Natural killer cell (primary cell): ENCODE data around the gene PMF1. TPM values are rescaled to one million over a fixed set of nuclear protein-coding genes. Genes with fewer than 3 reads are reported as not detected.

Experiments used
- ATAC-seq, 3 donors: fragments of 150-1000 bp in 2 of 3; fragments of 200-7000 bp in 1 of 3; cut with Tn5 transposase; 1 replicate in 1 of 3; 2 replicates in 2 of 3; pipeline ENCODE4 v1.10.0; 2021; ENCODE audit warnings: mild to moderate bottlenecking in 2 of 3, moderate library complexity in 2 of 3
- DNase-seq, 2 donors: peaks; one replicate each; pipeline versions ENCODE4 v3.0.0 to v3.0.0-alpha.2; 2013 to 2021; ENCODE audit warnings: mixed read lengths in 1 of 2
- H3K27ac ChIP-seq: one replicate; pipeline ENCODE4 v1.5.1; 2013; ENCODE audit warnings: mild to moderate bottlenecking, low read length
- H3K27me3 ChIP-seq: one replicate; pipeline ENCODE4 v1.6.1; 2013; ENCODE audit warnings: low read length; ENCODE audit not compliant: control insufficient read depth, insufficient read depth
- H3K36me3 ChIP-seq: one replicate; pipeline ENCODE4 v1.6.1; 2013; ENCODE audit warnings: low read length; ENCODE audit not compliant: control insufficient read depth, insufficient read depth
- H3K4me1 ChIP-seq: one replicate; pipeline ENCODE4 v1.6.1; 2013; ENCODE audit warnings: low read length; ENCODE audit not compliant: control insufficient read depth, insufficient read depth
- H3K4me3 ChIP-seq: one replicate; pipeline ENCODE4 v1.5.1; 2013; ENCODE audit warnings: low read length
- H3K9me3 ChIP-seq: one replicate; pipeline ENCODE4 v1.6.1; 2013; ENCODE audit warnings: low read length; ENCODE audit not compliant: control insufficient read depth, insufficient read depth
- H3K27ac Mint-ChIP-seq, 2 donors: one replicate each; pipeline ENCODE4 v1.8.0; 2022; ENCODE audit warnings: mild to moderate bottlenecking in 2 of 2, mixed read lengths in 2 of 2, moderate library complexity in 1 of 2
- H3K27me3 Mint-ChIP-seq, 2 donors: one replicate each; pipeline ENCODE4 v1.8.0; 2022; ENCODE audit warnings: low read depth in 2 of 2, mixed read lengths in 2 of 2
- H3K36me3 Mint-ChIP-seq: one replicate; pipeline ENCODE4 v1.8.0; 2022; ENCODE audit warnings: mixed read lengths
- H3K4me1 Mint-ChIP-seq, 2 donors: one replicate each; pipeline ENCODE4 v1.8.0; 2022; ENCODE audit warnings: mixed read lengths in 2 of 2
- H3K4me3 Mint-ChIP-seq: one replicate; pipeline ENCODE4 v1.8.0; 2022; ENCODE audit warnings: mild to moderate bottlenecking, moderate library complexity, mixed read lengths
- H3K9me3 Mint-ChIP-seq, 2 donors: one replicate each; pipeline ENCODE4 v1.8.0; 2022; ENCODE audit warnings: mixed read lengths in 2 of 2
- WGBS: methylation state at CpG from one replicate; pipeline ENCODE4 v1.1.7; 2013; ENCODE audit warnings: missing lambda C conversion rate; ENCODE audit not compliant: insufficient coverage; 5-methylcytosine and 5-hydroxymethylcytosine counted together
- intact Hi-C: fragments of 100-400 bp; cut with micrococcal nuclease; formaldehyde crosslinking; loops from one replicate; pipeline ENCODE4 v1.14.2; 2022
- total RNA-seq, 4 donors: library from RNA; stranded (reverse); fragments of 120-200 nt in 1 of 4; gene quantifications; one replicate each; pipeline versions ENCODE4 v1.2.3 to v1.2.4, GENCODE V29; 2013 to 2022
- TF ChIP-seq, protein P1 (sequence below): fragments of 200-600 bp; IDR thresholded peaks from one replicate; pipeline ENCODE4 v1.8.0; 2022; ENCODE audit warnings: antibody characterized with exemption

The PMF1 gene
- total RNA-seq, 3 donors from 2014 or later (not counting 1 experiment from before 2014, with no cell fraction given): 61.5 to 70.3 (median 64.0) TPM

- ATAC-seq (peak; percentile 97 to 100 (median 98)), DNase-seq (peak; percentile 95 to 99)
- no peaks in the 10 kb centered on the region for H3K36me3 Mint-ChIP-seq
- H3K4me1 ChIP-seq: peaks cover 23% of the 10 kb centered on the region
- H3K27me3 ChIP-seq: no peaks in the 10 kb centered on the region
- no peaks in the 10 kb centered on the region for H3K9me3 ChIP-seq
- peak within 1 kb of the TSS; percentile 99 for H3K4me3 Mint-ChIP-seq
- no peaks in the 10 kb centered on the region for H3K9me3 Mint-ChIP-seq
- peak within 1 kb of the TSS; percentile 94 to 97 for H3K27ac Mint-ChIP-seq
- H3K27ac ChIP-seq: peak within 1 kb of the TSS; percentile 82
- peaks cover 8% of the 10 kb centered on the region for H3K36me3 ChIP-seq
- H3K27me3 Mint-ChIP-seq: no peaks in the 10 kb centered on the region
- peak within 1 kb of the TSS; percentile 93 for H3K4me3 ChIP-seq
- H3K4me1 Mint-ChIP-seq: peaks cover 37 to 43% of the 10 kb centered on the region in 2 donors
- TF ChIP-seq, protein P1, sequence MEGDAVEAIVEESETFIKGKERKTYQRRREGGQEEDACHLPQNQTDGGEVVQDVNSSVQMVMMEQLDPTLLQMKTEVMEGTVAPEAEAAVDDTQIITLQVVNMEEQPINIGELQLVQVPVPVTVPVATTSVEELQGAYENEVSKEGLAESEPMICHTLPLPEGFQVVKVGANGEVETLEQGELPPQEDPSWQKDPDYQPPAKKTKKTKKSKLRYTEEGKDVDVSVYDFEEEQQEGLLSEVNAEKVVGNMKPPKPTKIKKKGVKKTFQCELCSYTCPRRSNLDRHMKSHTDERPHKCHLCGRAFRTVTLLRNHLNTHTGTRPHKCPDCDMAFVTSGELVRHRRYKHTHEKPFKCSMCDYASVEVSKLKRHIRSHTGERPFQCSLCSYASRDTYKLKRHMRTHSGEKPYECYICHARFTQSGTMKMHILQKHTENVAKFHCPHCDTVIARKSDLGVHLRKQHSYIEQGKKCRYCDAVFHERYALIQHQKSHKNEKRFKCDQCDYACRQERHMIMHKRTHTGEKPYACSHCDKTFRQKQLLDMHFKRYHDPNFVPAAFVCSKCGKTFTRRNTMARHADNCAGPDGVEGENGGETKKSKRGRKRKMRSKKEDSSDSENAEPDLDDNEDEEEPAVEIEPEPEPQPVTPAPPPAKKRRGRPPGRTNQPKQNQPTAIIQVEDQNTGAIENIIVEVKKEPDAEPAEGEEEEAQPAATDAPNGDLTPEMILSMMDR: peak; percentile 5
- 1% methylated on average over 59 of the region's 59 CpGs for WGBS
- intact Hi-C loops: loop anchor here (1.0 kb wide), 1 partner anchor 19 kb away; no protein-coding TSS in a partner anchor
These were observed 19.1 kb upstream of the PMF1 start, which contains the start of gene SLC25A44 for GRCh38 chr1:156193488-156194299. Gene SLC25A44 (plus strand): TSS chr1:156194104. CDS start chr1:156199848, 5,744 bp downstream.

DNA sequence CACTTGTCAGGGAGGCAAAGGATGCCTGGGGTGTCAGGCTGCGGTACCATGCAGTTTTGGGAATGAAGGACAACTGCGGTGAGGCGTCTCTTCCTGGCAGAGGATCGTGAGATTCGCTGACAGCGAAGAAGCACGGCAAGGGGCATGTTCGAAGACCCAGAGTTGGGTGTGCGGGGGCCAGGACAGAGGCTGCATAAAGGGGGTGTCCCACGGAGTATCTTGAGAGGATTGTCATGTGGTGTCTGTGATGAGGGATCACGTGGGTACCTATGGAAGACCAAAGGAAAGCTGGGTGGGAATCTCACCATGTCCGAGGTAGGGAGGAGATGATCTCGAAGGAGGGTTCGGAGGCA is 18.5 kb upstream of the PMF1 start:
- ATAC-seq (no peak), DNase-seq (no peak)
- TF ChIP-seq, protein P1: no peak
- Histone ChIP-seq H3K9me3 (no peaks in the 10 kb centered on the region), H3K27me3 (no peaks in the 10 kb centered on the region), H3K4me1 (peaks cover 29% of the 10 kb centered on the region), H3K27ac (peak overlapping the region; percentile 78), H3K36me3 (peaks cover 8% of the 10 kb centered on the region), H3K4me3 (peak overlapping the region; percentile 93)
- Mint-ChIP-seq H3K27me3 (no peaks in the 10 kb centered on the region), H3K4me1 (peaks cover 43 to 49% of the 10 kb centered on the region in 2 donors), H3K36me3 (no peaks in the 10 kb centered on the region), H3K9me3 (no peaks in the 10 kb centered on the region), H3K27ac (peak overlapping the region; percentile 94 to 97), H3K4me3 (peak overlapping the region; percentile 99)
- intact Hi-C loops: loop anchor here (1.0 kb wide), 1 partner anchor 18 kb away; no protein-coding TSS in a partner anchor
- WGBS: 19% methylated on average over 14 of the region's 14 CpGs

GRCh38 chr1:156195853-156196252 is 17.0 kb upstream of the PMF1 start:
- Histone ChIP-seq H3K27ac (no peak overlapping the region), H3K4me1 (peaks cover 31% of the 10 kb centered on the region), H3K27me3 (no peaks in the 10 kb centered on the region), H3K36me3 (peaks cover 14% of the 10 kb centered on the region), H3K4me3 (no peak overlapping the region), H3K9me3 (no peaks in the 10 kb centered on the region)
- Mint-ChIP-seq H3K36me3 (no peaks in the 10 kb centered on the region), H3K27ac (peak overlapping the region in 1 of 2 donors; percentile 7), H3K4me1 (peaks cover 57 to 62% of the 10 kb centered on the region in 2 donors), H3K4me3 (peak overlapping the region; percentile 99), H3K27me3 (no peaks in the 10 kb centered on the region), H3K9me3 (no peaks in the 10 kb centered on the region)
- TF ChIP-seq, protein P1: no peak
- ATAC-seq (no peak), DNase-seq (no peak)
- intact Hi-C loops: no loop called here
- 91% methylated on average over 4 of the region's 4 CpGs for WGBS
